HG03571 (cell line): ENCODE measurements around the gene CCDC197.
A peak's percentile ranks its signal among the peaks of the same experiment; 100 is the strongest.

ENCODE experiments used
- ATAC-seq: cut with Tn5 transposase; IDR thresholded peaks from one replicate; pipeline ENCODE4 v1.9.1; 2021; ENCODE audit not compliant: unreplicated experiment

CCDC197 gene

DNA sequence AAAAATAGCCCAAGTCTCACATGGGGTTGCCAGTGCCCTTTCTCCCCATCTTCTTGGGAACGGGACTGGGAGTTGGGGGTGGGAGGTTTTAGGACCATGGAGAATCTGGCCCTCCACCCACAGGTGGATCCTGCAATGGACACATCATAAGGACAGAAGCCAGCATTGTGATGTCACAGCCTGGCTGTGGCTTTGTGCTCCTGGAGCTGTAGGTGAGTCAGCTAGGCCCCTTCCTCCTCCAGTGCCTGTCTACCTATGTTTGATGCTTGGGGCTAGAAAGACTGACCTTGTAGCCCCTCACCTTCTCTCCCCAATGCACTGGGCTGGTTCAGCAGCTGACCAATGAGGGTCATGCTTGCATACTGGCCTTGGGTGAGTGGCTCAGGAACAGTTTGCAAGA is at the start of gene CCDC197:
CCDC197 (plus strand) TSS at position 220 of the 400 bp plus-strand sequence. CDS start 831 bp downstream, outside the sequence.
- ATAC-seq = no peak

- ATAC-seq = no peak
Observed at GRCh38 chr14:93949511-93950075, 47.5 kb upstream of the CCDC197 start.

- no peak for ATAC-seq
Observed at GRCh38 chr14:93950948-93951634, 46.0 kb upstream of the CCDC197 start.

- ATAC-seq = no peak
Observed at GRCh38 chr14:93951635-93952540, 45.2 kb upstream of the CCDC197 start.

- no peak for ATAC-seq
Observed at GRCh38 chr14:93952829-93953228, 44.3 kb upstream of the CCDC197 start.

DNA sequence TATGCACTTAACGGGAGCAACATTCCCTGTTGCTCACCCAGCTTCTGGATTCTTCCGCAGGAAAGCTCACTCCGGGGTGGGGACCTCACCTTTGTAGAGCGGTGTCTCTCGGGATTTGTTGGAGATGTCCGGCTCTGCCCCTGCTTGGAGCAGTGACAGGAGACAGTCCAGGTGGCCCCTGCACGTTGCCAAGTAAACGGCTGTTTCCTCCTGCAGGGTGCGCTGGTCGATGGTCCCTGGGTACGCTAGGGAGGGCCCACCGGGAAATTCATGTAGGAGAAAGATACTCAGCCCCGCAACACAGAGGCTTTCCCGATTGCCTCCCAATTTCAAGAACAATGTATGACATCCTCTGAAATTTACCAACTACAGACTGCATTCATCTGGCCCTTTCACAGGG is 43.8 kb upstream of the CCDC197 start:
- no peak for ATAC-seq

DNA sequence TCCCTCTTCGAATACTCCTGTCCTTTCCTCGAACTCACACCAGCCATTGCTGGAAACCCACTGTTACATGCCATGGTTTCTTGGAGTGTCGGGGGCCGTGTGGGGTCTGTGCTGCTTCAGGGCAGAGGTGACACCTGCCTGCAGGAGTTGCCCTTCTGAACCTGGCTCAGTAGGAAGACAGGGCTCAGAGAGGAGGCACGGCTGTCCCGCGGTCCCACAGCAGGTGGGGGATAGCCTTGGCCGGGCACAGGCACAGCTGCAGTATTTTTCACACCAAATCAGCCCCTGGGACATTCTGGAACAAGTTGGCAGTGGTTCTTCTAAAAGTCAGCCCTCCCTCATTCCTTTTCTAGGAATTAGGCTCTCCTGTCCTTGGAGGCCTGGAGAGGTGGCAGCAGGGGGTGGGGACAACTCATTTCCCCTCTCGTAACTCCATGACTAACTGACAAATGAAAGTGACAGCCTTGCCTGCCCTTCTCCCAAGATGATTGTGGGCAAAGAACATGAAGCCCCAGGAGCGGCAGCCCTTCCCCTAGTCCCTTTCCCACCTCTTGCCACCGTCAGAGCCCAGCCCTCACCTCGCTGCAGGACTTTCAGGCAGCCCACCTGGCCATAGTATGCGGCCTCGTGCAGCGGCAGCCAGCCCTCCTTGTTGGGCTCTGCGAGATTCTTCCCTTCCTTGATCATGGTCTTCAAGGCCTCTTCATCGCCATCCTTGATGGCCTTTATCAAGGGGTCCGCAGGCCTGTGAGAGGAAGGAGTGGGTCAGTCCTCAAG is 43.2 kb upstream of the CCDC197 start:
- ATAC-seq = no peak

GRCh38 chr14:93954516-93954830 is 42.6 kb upstream of the CCDC197 start:
- ATAC-seq = no peak

DNA sequence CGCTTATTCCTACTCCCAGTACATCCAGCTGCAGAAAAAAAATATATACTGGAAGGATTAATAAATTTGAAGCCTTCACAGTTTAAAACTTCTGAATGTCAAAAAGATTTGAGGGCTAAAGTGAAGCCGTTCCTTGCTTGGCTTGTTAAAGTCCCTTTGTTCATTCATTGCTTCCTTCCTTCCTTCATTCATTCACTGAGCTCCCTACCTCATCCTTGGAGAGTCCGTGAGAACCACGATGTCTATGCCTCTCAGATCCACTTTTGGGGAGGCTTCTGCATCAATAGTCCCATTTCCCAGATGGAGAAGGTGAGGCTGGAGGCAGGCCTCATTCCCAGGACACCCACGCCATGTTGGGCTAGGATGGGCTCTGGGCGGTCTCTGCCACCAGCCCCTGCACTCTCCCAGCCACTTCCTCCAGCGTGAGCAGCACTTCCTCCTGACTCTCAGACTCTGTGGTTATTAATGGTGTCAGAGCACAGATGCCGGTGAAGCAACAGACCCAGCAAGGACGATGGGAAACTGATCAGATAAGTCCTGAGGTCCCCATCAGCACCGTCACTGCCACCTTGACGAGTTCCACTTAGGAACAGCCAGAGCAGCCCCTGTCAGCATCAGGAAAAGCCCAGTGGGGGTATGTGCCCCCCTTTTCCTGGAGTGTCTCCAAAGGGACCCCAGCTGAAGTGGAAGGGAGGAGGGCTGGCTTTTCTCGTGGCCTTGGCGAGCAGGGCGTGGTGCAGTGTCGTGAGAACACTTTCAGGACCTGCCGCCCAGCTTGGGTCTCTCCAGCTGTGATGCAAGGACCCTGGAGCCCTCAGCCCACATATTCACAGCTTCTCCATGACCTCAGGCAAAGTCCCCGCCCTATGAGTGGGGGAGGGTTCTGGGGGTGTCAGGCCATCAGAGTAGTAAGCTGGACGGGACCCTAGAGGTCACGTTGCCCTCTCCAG is 41.9 kb upstream of the CCDC197 start:
- ATAC-seq = peak; percentile 38

GRCh38 chr14:93955850-93956481 is 41.1 kb upstream of the CCDC197 start:
- ATAC-seq = no peak

DNA sequence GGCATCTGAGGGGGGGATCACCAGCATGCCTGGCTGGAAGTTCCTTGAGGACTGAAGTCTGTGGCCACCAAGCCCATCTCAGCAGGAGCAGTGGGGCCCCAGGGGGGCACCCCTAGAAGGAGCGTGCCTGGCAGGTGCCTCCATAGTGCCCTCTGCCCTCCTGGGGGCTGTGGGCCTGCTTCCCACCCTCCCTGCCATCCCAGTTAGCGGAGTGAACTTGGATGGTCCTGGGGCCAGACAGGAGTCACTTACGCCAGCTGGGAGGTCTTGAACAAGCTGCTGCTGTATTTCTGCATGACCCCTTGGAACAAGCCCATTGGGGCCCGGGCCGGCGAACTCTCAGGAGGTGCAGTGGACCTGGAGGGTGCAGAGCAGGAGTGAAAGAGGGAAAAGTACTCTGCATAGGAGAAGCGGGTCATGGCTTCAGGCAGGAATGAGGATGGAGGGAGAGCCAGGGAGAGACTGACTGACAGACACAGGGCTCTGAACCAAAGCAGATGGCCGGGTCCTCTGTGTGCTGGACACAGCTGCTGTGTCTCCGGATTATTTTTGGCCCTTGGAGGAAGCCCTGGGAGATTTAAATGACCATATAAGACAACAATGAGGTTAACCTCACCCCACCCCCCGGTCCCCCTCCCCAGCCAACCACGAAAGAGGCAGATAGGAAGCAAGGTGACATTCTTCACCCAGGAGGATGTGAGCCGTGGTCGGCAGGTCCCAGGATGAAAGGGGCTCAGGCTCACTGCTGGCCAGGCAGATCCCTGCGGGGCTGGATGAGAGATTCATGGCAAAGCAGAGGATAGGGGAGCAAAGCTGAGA is 40.4 kb upstream of the CCDC197 start:
- ATAC-seq = no peak

DNA sequence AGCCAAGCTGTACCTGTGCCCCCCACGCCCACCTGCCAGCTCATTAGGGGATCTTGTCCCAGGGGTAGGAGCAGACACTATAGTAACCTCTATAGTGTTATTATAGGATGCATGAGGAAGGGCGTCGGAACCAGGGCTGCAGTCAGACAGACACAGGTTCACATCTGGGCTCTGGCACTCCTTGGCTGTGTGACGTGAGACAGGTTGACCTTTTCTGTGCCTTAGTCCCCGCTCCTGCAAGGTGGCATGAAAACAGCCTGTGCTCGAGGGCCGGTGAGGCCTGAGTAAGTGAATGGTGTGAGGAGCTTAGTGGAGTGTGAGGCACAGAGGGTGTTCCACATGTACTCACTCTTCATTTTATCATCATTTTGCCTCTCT is 39.8 kb upstream of the CCDC197 start:
- ATAC-seq = no peak

DNA sequence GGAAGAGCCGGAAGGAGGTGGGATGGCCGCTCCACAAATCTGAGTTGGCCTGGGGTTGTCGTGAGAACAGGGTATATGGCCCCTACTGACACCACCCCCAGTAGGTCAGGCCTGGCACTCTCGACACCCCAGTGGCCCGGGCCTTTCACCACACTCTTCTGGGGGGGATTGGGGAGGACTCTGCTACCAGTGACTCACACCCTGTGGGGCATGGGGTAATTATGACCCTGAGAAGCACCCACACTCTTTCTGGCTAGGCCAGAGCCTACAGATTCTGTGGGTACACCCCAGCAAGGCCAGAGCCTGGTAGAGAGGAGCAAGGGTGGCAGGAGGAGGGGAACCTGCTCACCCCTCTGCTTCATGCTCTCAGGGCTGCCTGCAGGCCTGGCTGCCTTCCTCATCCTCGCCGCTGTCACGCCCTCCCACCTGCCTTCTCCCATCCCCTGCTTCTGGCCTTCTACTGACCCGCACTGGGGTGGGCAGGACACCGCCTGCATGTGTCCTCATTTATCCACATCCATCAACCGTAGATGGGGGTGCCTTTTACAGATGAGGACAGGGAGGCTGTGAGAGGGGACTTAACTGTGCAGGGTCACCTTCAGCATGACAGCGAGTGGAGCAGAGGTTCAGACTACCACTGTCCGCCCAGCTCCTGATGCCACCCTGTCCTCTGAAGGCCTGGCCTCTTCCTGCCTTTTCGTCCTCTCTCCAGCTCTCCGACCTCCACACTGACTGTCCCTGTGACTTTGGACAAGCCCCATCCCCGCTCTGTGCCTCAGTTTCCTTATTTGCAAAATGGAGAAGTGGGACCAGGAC is 39.1 kb upstream of the CCDC197 start:
- ATAC-seq = no peak

DNA sequence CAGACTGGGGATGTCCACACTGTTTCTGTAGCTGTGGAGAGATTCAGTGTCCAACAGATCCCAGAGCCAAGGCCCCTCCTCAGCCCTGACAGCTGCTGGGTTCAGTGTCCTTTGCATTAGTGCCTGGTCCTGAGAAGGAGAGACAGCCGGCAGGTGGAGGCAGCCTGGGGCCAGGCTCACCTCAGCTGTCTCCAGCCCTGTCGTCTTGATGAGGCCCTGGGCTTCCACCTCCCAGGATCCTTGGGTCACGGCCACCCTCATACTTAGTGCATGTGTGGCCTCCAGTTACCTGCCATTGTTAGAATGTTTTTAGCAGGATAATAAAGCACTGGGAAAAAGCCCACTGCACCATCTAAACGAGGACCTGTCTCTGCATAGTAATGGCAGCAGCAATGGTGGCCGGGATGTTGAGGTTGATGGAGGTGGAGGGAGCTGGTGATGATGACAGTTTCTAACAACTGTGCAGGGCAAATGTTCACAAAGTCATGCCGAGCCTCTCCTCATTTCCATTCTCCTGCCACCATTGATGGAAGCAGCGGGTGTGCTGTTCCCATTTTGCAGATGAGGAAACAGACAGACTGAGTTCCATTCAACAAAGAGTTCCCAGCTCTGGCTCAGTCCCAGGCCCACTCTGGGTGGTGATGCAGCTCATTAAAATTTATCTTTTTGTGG is 38.4 kb upstream of the CCDC197 start:
- no peak for ATAC-seq

GRCh38 chr14:93959239-93960107 is 37.6 kb upstream of the CCDC197 start:
- peak; percentile 63 for ATAC-seq

DNA sequence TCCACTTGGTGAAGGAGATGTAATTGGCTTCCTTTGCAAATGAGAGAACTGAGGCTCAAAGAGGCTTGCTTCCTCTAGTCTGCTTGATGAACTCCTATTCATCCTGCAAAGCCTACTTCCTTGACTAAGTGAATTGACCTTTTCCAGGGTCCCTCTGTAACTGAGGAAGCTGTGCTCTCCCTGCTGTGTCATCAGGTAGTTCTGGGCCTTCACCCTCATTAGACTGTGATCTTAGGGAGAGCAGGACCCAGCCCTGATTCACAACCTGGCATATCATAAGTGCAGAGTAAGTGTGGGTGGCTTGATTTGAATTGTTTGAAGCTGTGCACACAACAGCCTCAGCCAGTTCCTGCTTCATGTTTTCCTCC is 37.0 kb upstream of the CCDC197 start:
- ATAC-seq = no peak
